ENCODE measurements around the gene PLEKHF1. TPM values are rescaled to one million over a fixed set of nuclear protein-coding genes. Genes with fewer than 3 reads are reported as not detected.
A peak's percentile ranks its signal among the peaks of the same experiment; 100 is the strongest.

The PLEKHF1 gene
- total RNA-seq, 4 donors from 2014 or later: 8.6 to 38.8 (median 14.2) TPM

GRCh38 chr19:29687244-29687896, 22.1 kb downstream of the PLEKHF1 start:
- no peaks in the 10 kb centered on the region for H3K36me3 ChIP-seq
- H3K27me3 ChIP-seq: no peaks in the 10 kb centered on the region
- peak overlapping the region in 3 of 4 donors; percentile 24 to 59 (median 33) for H3K27ac ChIP-seq
- H3K4me1 ChIP-seq: no peaks in the 10 kb centered on the region
- in situ Hi-C loops (cut with MboI; ENCODE audit: low pct_ligation_motif_present in 1 of 4, low pct_unique_long_range_greater_than_20kb in 1 of 4, low sequenced_read_pairs in 3 of 4) (no loop called here), intact Hi-C loops (cut with DNase I; ENCODE audit: low total_unique reads) (no loop called here)
- TF ChIP-seq POLR2A (IDR thresholded peaks at IDR 0.05) (no peak), POLR2AphosphoS5 (IDR thresholded peaks at IDR 0.05) (no peak), CTCF (IDR thresholded peaks at IDR 0.05) (no peak), EP300 (IDR thresholded peaks at IDR 0.05; ENCODE audit: low read depth) (no peak)
- no peaks in the 10 kb centered on the region for H3K9me3 ChIP-seq
- no peak for DNase-seq
- H3K4me3 ChIP-seq: no peak overlapping the region
- WGBS, 2 donors (ENCODE audit: low coverage in 1 of 2): 80 to 83% methylated on average over 10 to 17 of the region's 17 CpGs

GRCh38 chr19:29687897-29688728, 22.9 kb downstream of the PLEKHF1 start:
- intact Hi-C loops (cut with DNase I; ENCODE audit: low total_unique reads): no loop called here

GRCh38 chr19:29690842-29691241, 25.6 kb downstream of the PLEKHF1 start:
- Histone ChIP-seq H3K4me1 (peaks cover 0 to 4% (median 0%) of the 10 kb centered on the region in 4 donors), H3K27ac (no peak overlapping the region), H3K27me3 (no peaks in the 10 kb centered on the region), H3K9me3 (no peaks in the 10 kb centered on the region), H3K36me3 (no peaks in the 10 kb centered on the region), H3K4me3 (no peak overlapping the region)
- DNase-seq: no peak
- 50 to 86% methylated on average over 1 to 2 of the region's 2 CpGs for WGBS, 2 donors (ENCODE audit: low coverage in 1 of 2)
- TF ChIP-seq POLR2AphosphoS5 (IDR thresholded peaks at IDR 0.05): no peak
- no peak for TF ChIP-seq EP300 (IDR thresholded peaks at IDR 0.05; ENCODE audit: low read depth)
- no peak for TF ChIP-seq POLR2A (IDR thresholded peaks at IDR 0.05)
- TF ChIP-seq CTCF (IDR thresholded peaks at IDR 0.05): peak in 2 of 5 experiments; percentile 13 to 23
- in situ Hi-C loops (cut with MboI; ENCODE audit: low pct_ligation_motif_present in 1 of 4, low pct_unique_long_range_greater_than_20kb in 1 of 4, low sequenced_read_pairs in 3 of 4): no loop called here
- intact Hi-C loops (cut with DNase I; ENCODE audit: low total_unique reads): no loop called here

More at GRCh38 chr19:29687897-29688728, 22.9 kb downstream of the PLEKHF1 start:
- DNase-seq: no peak
- Histone ChIP-seq H3K4me3 (no peak overlapping the region), H3K4me1 (no peaks in the 10 kb centered on the region), H3K27me3 (no peaks in the 10 kb centered on the region), H3K27ac (peak overlapping the region in 1 of 4 donors; percentile 25), H3K9me3 (no peaks in the 10 kb centered on the region), H3K36me3 (no peaks in the 10 kb centered on the region)
- TF ChIP-seq EP300 (IDR thresholded peaks at IDR 0.05; ENCODE audit: low read depth): no peak
- no peak for TF ChIP-seq POLR2A (IDR thresholded peaks at IDR 0.05)
- no peak for TF ChIP-seq CTCF (IDR thresholded peaks at IDR 0.05)
- TF ChIP-seq POLR2AphosphoS5 (IDR thresholded peaks at IDR 0.05): no peak
- 66 to 72% methylated on average over 8 to 18 of the region's 18 CpGs for WGBS, 2 donors (ENCODE audit: low coverage in 1 of 2)
- in situ Hi-C loops (cut with MboI; ENCODE audit: low pct_ligation_motif_present in 1 of 4, low pct_unique_long_range_greater_than_20kb in 1 of 4, low sequenced_read_pairs in 3 of 4): no loop called here

- no peak for DNase-seq
- Histone ChIP-seq H3K36me3 (no peaks in the 10 kb centered on the region), H3K27ac (peak overlapping the region in 1 of 4 donors; percentile 41), H3K4me3 (no peak overlapping the region), H3K9me3 (no peaks in the 10 kb centered on the region), H3K27me3 (no peaks in the 10 kb centered on the region), H3K4me1 (peaks cover 0 to 4% (median 0%) of the 10 kb centered on the region in 4 donors)
- WGBS, 2 donors (ENCODE audit: low coverage in 1 of 2): 84 to 85% methylated on average over 4 to 5 of the region's 5 CpGs
- in situ Hi-C loops (cut with MboI; ENCODE audit: low pct_ligation_motif_present in 1 of 4, low pct_unique_long_range_greater_than_20kb in 1 of 4, low sequenced_read_pairs in 3 of 4): no loop called here
- no peak for TF ChIP-seq POLR2AphosphoS5 (IDR thresholded peaks at IDR 0.05)
- no peak for TF ChIP-seq CTCF (IDR thresholded peaks at IDR 0.05)
- TF ChIP-seq EP300 (IDR thresholded peaks at IDR 0.05; ENCODE audit: low read depth): no peak
- TF ChIP-seq POLR2A (IDR thresholded peaks at IDR 0.05): no peak
- intact Hi-C loops (cut with DNase I; ENCODE audit: low total_unique reads): no loop called here
Measured at GRCh38 chr19:29694161-29694560, 28.9 kb downstream of the PLEKHF1 start.
